Activated T-helper 2 cell treated with anti-CD3 and anti-CD28 coated beads, Interferon-gamma antibody, Interleukin-2, Interleukin-4, amounts not matched to agents 10 μg/mL and 5 μg/mL and 100 μg/mL, durations not matched to agents 14 hours and 24 hours and 36 hours (primary cell): ENCODE results near the gene MOGAT3. TPM values are rescaled to one million over a fixed set of nuclear protein-coding genes. Genes with fewer than 3 reads are reported as not detected.

ENCODE experiments used
- DNase-seq: peaks from one replicate; pipeline ENCODE4 v3.0.0; 2021; ENCODE audit warnings: low spot score
- H3K27ac Mint-ChIP-seq: one replicate; pipeline ENCODE4 v1.8.0; 2021; ENCODE audit warnings: mixed read lengths
- H3K27me3 Mint-ChIP-seq: one replicate; pipeline ENCODE4 v1.8.0; 2021; ENCODE audit warnings: low read depth, mixed read lengths
- H3K36me3 Mint-ChIP-seq: one replicate; pipeline ENCODE4 v1.8.0; 2021; ENCODE audit warnings: low read depth, mixed read lengths
- H3K4me1 Mint-ChIP-seq: one replicate; pipeline ENCODE4 v1.8.0; 2021; ENCODE audit warnings: low read depth, mixed read lengths
- H3K4me3 Mint-ChIP-seq: one replicate; pipeline ENCODE4 v1.8.0; 2021; ENCODE audit warnings: low read depth, mild to moderate bottlenecking, moderate library complexity, mixed read lengths
- H3K9me3 Mint-ChIP-seq: one replicate; pipeline ENCODE4 v1.8.0; 2021; ENCODE audit warnings: mixed read lengths
- intact Hi-C: fragments of 100-400 bp; cut with micrococcal nuclease; formaldehyde crosslinking; loops from one replicate; pipeline ENCODE4 v1.15.1; 2023
- total RNA-seq: library from RNA; stranded (reverse); gene quantifications from 2 replicates; pipeline ENCODE4 v1.2.3, GENCODE V29; 2022

Gene MOGAT3
- total RNA-seq, 1 donor from 2014 or later, result not detected

GRCh38 chr7:101189109-101189508 is 11.7 kb downstream of the MOGAT3 start:
- peaks cover 8% of the 10 kb centered on the region for H3K27me3 Mint-ChIP-seq
- H3K9me3 Mint-ChIP-seq, result no peaks in the 10 kb centered on the region
- H3K36me3 Mint-ChIP-seq, result no peaks in the 10 kb centered on the region
- no peak overlapping the region for H3K27ac Mint-ChIP-seq
- DNase-seq, result no peak
- H3K4me1 Mint-ChIP-seq, result peaks cover 2% of the 10 kb centered on the region
- intact Hi-C loops, result no loop called here
- no peak overlapping the region for H3K4me3 Mint-ChIP-seq

GRCh38 chr7:101186844-101187428 is 13.9 kb downstream of the MOGAT3 start:
- Mint-ChIP-seq H3K4me1 (peaks cover 5% of the 10 kb centered on the region), H3K9me3 (no peaks in the 10 kb centered on the region), H3K36me3 (no peaks in the 10 kb centered on the region), H3K27me3 (peaks cover 14% of the 10 kb centered on the region), H3K27ac (no peak overlapping the region), H3K4me3 (no peak overlapping the region)
- intact Hi-C loops, result no loop called here
- no peak for DNase-seq

GRCh38 chr7:101186194-101186593 is 14.6 kb downstream of the MOGAT3 start:
- no peak for DNase-seq
- H3K36me3 Mint-ChIP-seq, result no peaks in the 10 kb centered on the region
- peaks cover 5% of the 10 kb centered on the region for H3K4me1 Mint-ChIP-seq
- H3K27me3 Mint-ChIP-seq, result peaks cover 16% of the 10 kb centered on the region
- H3K9me3 Mint-ChIP-seq, result no peaks in the 10 kb centered on the region
- intact Hi-C loops, result no loop called here
- no peak overlapping the region for H3K4me3 Mint-ChIP-seq
- H3K27ac Mint-ChIP-seq, result no peak overlapping the region

- no peak overlapping the region for H3K4me3 Mint-ChIP-seq
- intact Hi-C loops, result no loop called here
- no peak for DNase-seq
- no peaks in the 10 kb centered on the region for H3K9me3 Mint-ChIP-seq
- H3K36me3 Mint-ChIP-seq, result no peaks in the 10 kb centered on the region
- H3K27ac Mint-ChIP-seq, result no peak overlapping the region
- peaks cover 5% of the 10 kb centered on the region for H3K4me1 Mint-ChIP-seq
- peaks cover 25% of the 10 kb centered on the region for H3K27me3 Mint-ChIP-seq
Measured at GRCh38 chr7:101185258-101185839, 15.5 kb downstream of the MOGAT3 start.

GRCh38 chr7:101180130-101180755 is 20.6 kb downstream of the MOGAT3 start, which contains the start of gene NAT16:
NAT16 (minus strand) TSS chr7:101180293; CDS start chr7:101174807, 5,486 bp downstream.
- Mint-ChIP-seq H3K4me1 (peaks cover 5% of the 10 kb centered on the region), H3K4me3 (no peak within 1 kb of the TSS), H3K27ac (no peak within 1 kb of the TSS), H3K36me3 (no peaks in the 10 kb centered on the region), H3K9me3 (no peaks in the 10 kb centered on the region), H3K27me3 (peaks cover 64% of the 10 kb centered on the region)
- no peak for DNase-seq
- intact Hi-C loops, result no loop called here

GRCh38 chr7:101179713-101180112 is 21.1 kb downstream of the MOGAT3 start:
- peaks cover 5% of the 10 kb centered on the region for H3K4me1 Mint-ChIP-seq
- H3K27ac Mint-ChIP-seq, result no peak overlapping the region
- no peaks in the 10 kb centered on the region for H3K36me3 Mint-ChIP-seq

GRCh38 chr7:101179117-101179516 is 21.7 kb downstream of the MOGAT3 start:
- Mint-ChIP-seq H3K4me1 (peaks cover 6% of the 10 kb centered on the region), H3K36me3 (no peaks in the 10 kb centered on the region), H3K27me3 (peaks cover 69% of the 10 kb centered on the region), H3K27ac (no peak overlapping the region), H3K9me3 (no peaks in the 10 kb centered on the region), H3K4me3 (no peak overlapping the region)
- intact Hi-C loops, result loop anchor here (2.0 kb wide), 1 partner anchor 14 kb away; the partner anchor contains the start of gene VGF
- DNase-seq, result no peak

More at GRCh38 chr7:101179713-101180112, 21.1 kb downstream of the MOGAT3 start:
- intact Hi-C loops, result loop anchor here (2.0 kb wide), 1 partner anchor 15 kb away; the partner anchor contains the start of gene VGF
- no peaks in the 10 kb centered on the region for H3K9me3 Mint-ChIP-seq
- H3K4me3 Mint-ChIP-seq, result no peak overlapping the region
- DNase-seq, result no peak
- peaks cover 67% of the 10 kb centered on the region for H3K27me3 Mint-ChIP-seq

GRCh38 chr7:101177644-101178043 is 23.2 kb downstream of the MOGAT3 start:
- Mint-ChIP-seq H3K36me3 (no peaks in the 10 kb centered on the region), H3K27ac (no peak overlapping the region), H3K9me3 (no peaks in the 10 kb centered on the region), H3K27me3 (peaks cover 77% of the 10 kb centered on the region), H3K4me1 (peaks cover 8% of the 10 kb centered on the region), H3K4me3 (no peak overlapping the region)
- DNase-seq, result no peak
- intact Hi-C loops, result loop anchor here (2.0 kb wide), 1 partner anchor 13 kb away; the partner anchor contains the start of gene VGF

GRCh38 chr7:101175664-101176063 is 25.2 kb downstream of the MOGAT3 start:
- Mint-ChIP-seq H3K27ac (no peak overlapping the region), H3K9me3 (no peaks in the 10 kb centered on the region), H3K4me1 (peaks cover 18% of the 10 kb centered on the region), H3K36me3 (no peaks in the 10 kb centered on the region), H3K4me3 (no peak overlapping the region), H3K27me3 (peaks cover 76% of the 10 kb centered on the region)
- intact Hi-C loops, result no loop called here
- no peak for DNase-seq

- Mint-ChIP-seq H3K36me3 (no peaks in the 10 kb centered on the region), H3K4me1 (peaks cover 28% of the 10 kb centered on the region), H3K4me3 (peak overlapping the region; percentile 40), H3K27me3 (peaks cover 80% of the 10 kb centered on the region), H3K27ac (no peak overlapping the region), H3K9me3 (no peaks in the 10 kb centered on the region)
- DNase-seq, result no peak
- intact Hi-C loops, result loop anchor here (1.0 kb wide), 1 partner anchor 9 kb away; the partner anchor contains the start of gene VGF
Measured at GRCh38 chr7:101174322-101174854, 26.4 kb downstream of the MOGAT3 start.

- DNase-seq, result peak; percentile 73
- H3K4me3 Mint-ChIP-seq, result peak overlapping the region; percentile 40
- intact Hi-C loops, result loop anchor here (1.0 kb wide), 1 partner anchor 8 kb away; the partner anchor contains the start of gene VGF
- H3K27ac Mint-ChIP-seq, result no peak overlapping the region
- no peaks in the 10 kb centered on the region for H3K36me3 Mint-ChIP-seq
- H3K9me3 Mint-ChIP-seq, result no peaks in the 10 kb centered on the region
- H3K27me3 Mint-ChIP-seq, result peaks cover 80% of the 10 kb centered on the region
- peaks cover 34% of the 10 kb centered on the region for H3K4me1 Mint-ChIP-seq
Measured at GRCh38 chr7:101173752-101174244, 27.0 kb downstream of the MOGAT3 start.

- Mint-ChIP-seq H3K9me3 (no peaks in the 10 kb centered on the region), H3K27ac (no peak overlapping the region), H3K4me1 (peaks cover 39% of the 10 kb centered on the region), H3K36me3 (no peaks in the 10 kb centered on the region), H3K4me3 (no peak overlapping the region), H3K27me3 (peaks cover 80% of the 10 kb centered on the region)
- intact Hi-C loops, result no loop called here
- no peak for DNase-seq
Measured at GRCh38 chr7:101172854-101173751, 27.7 kb downstream of the MOGAT3 start.
